Upper lobe of left lung (tissue), 6 donors: ENCODE data around the gene PNPLA1. TPM values are rescaled to one million over a fixed set of nuclear protein-coding genes. Genes with fewer than 3 reads are reported as not detected.

ENCODE experiments used
- ATAC-seq, 2 donors: fragments of 200-7000 bp; cut with Tn5 transposase; one replicate each; pipeline ENCODE4 v1.9.1; 2022; ENCODE audit warnings: mild to moderate bottlenecking in 2 of 2, moderate library complexity in 2 of 2; ENCODE audit not compliant: low FRiP score in 2 of 2
- DNase-seq, 2 donors: peaks; one replicate each; pipeline ENCODE4 v3.0.0-alpha.2; 2019 to 2020
- H3K27ac ChIP-seq, 4 donors: fragments of 200-600 bp; sonication (generic); one replicate each; pipeline ENCODE4 v1.5.1; 2016 to 2019
- H3K27me3 ChIP-seq, 4 donors: fragments of 200-600 bp; sonication (generic); one replicate each; pipeline ENCODE4 v1.5.1; 2017 to 2019
- H3K36me3 ChIP-seq, 4 donors: fragments of 200-600 bp; sonication (generic); one replicate each; pipeline ENCODE4 v1.5.1; 2016 to 2019
- H3K4me1 ChIP-seq, 4 donors: fragments of 200-600 bp; sonication (generic); one replicate each; pipeline ENCODE4 v1.5.1; 2018 to 2019
- H3K4me3 ChIP-seq, 4 donors: fragments of 200-600 bp; sonication (generic); one replicate each; pipeline ENCODE4 v1.5.1; 2017 to 2019; ENCODE audit warnings: mild to moderate bottlenecking in 2 of 4, moderate library complexity in 1 of 4
- H3K9me3 ChIP-seq, 4 donors: fragments of 200-600 bp; sonication (generic); one replicate each; pipeline ENCODE4 v1.5.1; 2018 to 2019
- EP300 ChIP-seq, 4 donors: sonication (generic); formaldehyde crosslinking; IDR thresholded peaks; one replicate each; pipeline ENCODE4 v1.5.1; 2017; ENCODE audit warnings: antibody characterized with exemption in 4 of 4, control low read depth in 2 of 4
- POLR2A ChIP-seq, 4 donors: fragments of 450-650 bp; IDR thresholded peaks; one replicate each; pipeline ENCODE4 v1.5.1; 2016 to 2017; ENCODE audit warnings: antibody characterized with exemption in 4 of 4, mild to moderate bottlenecking in 2 of 4
- POLR2AphosphoS5 ChIP-seq, 2 donors: sonication (generic); formaldehyde crosslinking; IDR thresholded peaks; one replicate each; pipeline ENCODE4 v1.5.1; 2017; ENCODE audit warnings: antibody characterized with exemption in 2 of 2
- WGBS, 2 donors: methylation state at CpG; one replicate each; pipeline ENCODE4 v1.1.5; 2017 to 2018; 5-methylcytosine and 5-hydroxymethylcytosine counted together
- total RNA-seq, 6 donors: library from RNA; depleted of rRNA in 4 of 6; stranded (reverse); fragments of >200 nt in 4 of 6; gene quantifications; one replicate each; pipeline versions ENCODE4 v1.1.0 to v1.2.1, GENCODE V29; 2016 to 2021
- TF ChIP-seq, protein P1 (sequence below), 6 experiments: fragments of 450-650 bp in 4 of 6; fragments of 200-600 bp in 2 of 6; sonication (generic) in 2 of 6; IDR thresholded peaks; one replicate each; pipeline ENCODE4 v1.5.1; 2016 to 2019; ENCODE audit warnings: antibody characterized with exemption in 6 of 6
- donor health status: DM: no; HTN: no; CAD: no; lungs with moderate emphysema.
- donor health status: DM: no; HTN: yes; CAD: no; lungs with severe emphysema.

PNPLA1 gene
- total RNA-seq, 6 donors from 2014 or later: 0.14 to 0.61 (median 0.30) TPM; not detected in 3

- ATAC-seq (no peak), DNase-seq (no peak)
- Histone ChIP-seq H3K36me3 (no peaks in the 10 kb centered on the region), H3K9me3 (no peaks in the 10 kb centered on the region), H3K4me1 (no peaks in the 10 kb centered on the region), H3K27ac (no peak overlapping the region), H3K4me3 (no peak overlapping the region), H3K27me3 (peaks cover 0 to 6% (median 3%) of the 10 kb centered on the region in 4 donors)
- WGBS, 2 donors: 53 to 59% methylated on average over 3 of the region's 3 CpGs
- TF ChIP-seq, protein P1, sequence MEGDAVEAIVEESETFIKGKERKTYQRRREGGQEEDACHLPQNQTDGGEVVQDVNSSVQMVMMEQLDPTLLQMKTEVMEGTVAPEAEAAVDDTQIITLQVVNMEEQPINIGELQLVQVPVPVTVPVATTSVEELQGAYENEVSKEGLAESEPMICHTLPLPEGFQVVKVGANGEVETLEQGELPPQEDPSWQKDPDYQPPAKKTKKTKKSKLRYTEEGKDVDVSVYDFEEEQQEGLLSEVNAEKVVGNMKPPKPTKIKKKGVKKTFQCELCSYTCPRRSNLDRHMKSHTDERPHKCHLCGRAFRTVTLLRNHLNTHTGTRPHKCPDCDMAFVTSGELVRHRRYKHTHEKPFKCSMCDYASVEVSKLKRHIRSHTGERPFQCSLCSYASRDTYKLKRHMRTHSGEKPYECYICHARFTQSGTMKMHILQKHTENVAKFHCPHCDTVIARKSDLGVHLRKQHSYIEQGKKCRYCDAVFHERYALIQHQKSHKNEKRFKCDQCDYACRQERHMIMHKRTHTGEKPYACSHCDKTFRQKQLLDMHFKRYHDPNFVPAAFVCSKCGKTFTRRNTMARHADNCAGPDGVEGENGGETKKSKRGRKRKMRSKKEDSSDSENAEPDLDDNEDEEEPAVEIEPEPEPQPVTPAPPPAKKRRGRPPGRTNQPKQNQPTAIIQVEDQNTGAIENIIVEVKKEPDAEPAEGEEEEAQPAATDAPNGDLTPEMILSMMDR (IDR thresholded peaks at IDR 0.05): no peak
- TF ChIP-seq POLR2A (IDR thresholded peaks at IDR 0.05) (no peak), EP300 (IDR thresholded peaks at IDR 0.05) (no peak), POLR2AphosphoS5 (IDR thresholded peaks at IDR 0.05) (no peak)
Measured at GRCh38 chr6:36280467-36280866, 10.6 kb downstream of the PNPLA1 start.

GRCh38 chr6:36280983-36281382 lies 11.1 kb downstream of the PNPLA1 start:
- Histone ChIP-seq H3K27ac (no peak overlapping the region), H3K27me3 (peaks cover 0 to 8% (median 3%) of the 10 kb centered on the region in 4 donors), H3K36me3 (no peaks in the 10 kb centered on the region), H3K4me3 (no peak overlapping the region), H3K9me3 (no peaks in the 10 kb centered on the region), H3K4me1 (no peaks in the 10 kb centered on the region)
- 80 to 87% methylated on average over 4 of the region's 4 CpGs for WGBS, 2 donors
- no peak for ATAC-seq
- DNase-seq: no peak
- TF ChIP-seq EP300 (IDR thresholded peaks at IDR 0.05): no peak
- no peak for TF ChIP-seq POLR2AphosphoS5 (IDR thresholded peaks at IDR 0.05)
- no peak for TF ChIP-seq POLR2A (IDR thresholded peaks at IDR 0.05)
- TF ChIP-seq, protein P1 (IDR thresholded peaks at IDR 0.05): no peak

DNA sequence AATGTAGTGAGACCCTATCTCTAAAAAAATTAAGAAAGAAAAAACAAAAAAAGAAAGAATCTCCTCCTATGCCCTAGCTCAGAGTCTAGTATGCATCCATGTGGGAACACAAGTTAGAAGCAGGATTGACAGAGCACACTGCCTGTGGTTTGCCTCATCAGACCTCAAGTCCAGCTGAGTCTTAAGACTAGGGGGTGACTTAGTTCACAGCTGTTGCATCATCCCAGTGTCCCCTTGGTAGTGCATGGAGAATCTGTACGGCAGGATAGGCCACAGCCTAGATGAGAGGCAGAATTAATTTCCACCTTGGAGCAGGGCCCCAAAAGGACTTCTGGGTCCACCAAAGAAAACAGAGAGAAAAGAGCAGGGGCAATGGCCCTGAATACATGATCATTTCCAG lies 13.7 kb downstream of the PNPLA1 start:
- ATAC-seq (no peak), DNase-seq (no peak)
- no peaks in the 10 kb centered on the region for H3K9me3 ChIP-seq
- H3K36me3 ChIP-seq: no peaks in the 10 kb centered on the region
- whole genome bisulfite sequencing, 2 donors: 71 to 75% methylated on average over 1 of the region's 1 CpG
- no peak overlapping the region for H3K4me3 ChIP-seq
- TF ChIP-seq, protein P1 (IDR thresholded peaks at IDR 0.05): no peak
- TF ChIP-seq EP300 (IDR thresholded peaks at IDR 0.05) (no peak), POLR2A (IDR thresholded peaks at IDR 0.05) (no peak), POLR2AphosphoS5 (IDR thresholded peaks at IDR 0.05) (no peak)
- no peak overlapping the region for H3K27ac ChIP-seq
- H3K27me3 ChIP-seq: peaks cover 0 to 10% (median 3%) of the 10 kb centered on the region in 4 donors
- no peaks in the 10 kb centered on the region for H3K4me1 ChIP-seq

DNA sequence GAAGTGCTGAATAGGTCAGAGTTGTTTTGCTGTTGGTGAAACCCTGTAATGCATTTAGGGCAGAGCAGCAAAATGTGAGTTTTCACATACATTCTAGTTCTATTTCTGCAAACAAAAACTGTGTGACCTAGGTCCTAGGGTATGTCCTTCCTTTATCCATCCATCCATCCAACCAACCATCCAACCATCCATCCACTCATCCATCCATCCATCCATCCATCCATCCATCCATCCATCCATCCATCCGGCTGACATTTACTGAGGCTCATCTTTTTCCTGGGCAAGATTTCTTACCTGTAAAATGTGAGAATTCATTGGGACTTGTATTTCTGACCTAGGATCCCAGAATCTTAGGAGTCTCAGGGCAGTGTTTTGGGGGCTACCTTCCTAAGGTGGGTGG lies 14.5 kb downstream of the PNPLA1 start:
- Histone ChIP-seq H3K4me1 (no peaks in the 10 kb centered on the region), H3K27ac (no peak overlapping the region), H3K36me3 (no peaks in the 10 kb centered on the region), H3K4me3 (no peak overlapping the region), H3K27me3 (peaks cover 0 to 10% (median 3%) of the 10 kb centered on the region in 4 donors), H3K9me3 (no peaks in the 10 kb centered on the region)
- DNase-seq: no peak
- no peak for TF ChIP-seq POLR2AphosphoS5 (IDR thresholded peaks at IDR 0.05)
- no peak for TF ChIP-seq EP300 (IDR thresholded peaks at IDR 0.05)
- TF ChIP-seq, protein P1 (IDR thresholded peaks at IDR 0.05): no peak
- TF ChIP-seq POLR2A (IDR thresholded peaks at IDR 0.05): no peak
- WGBS, 2 donors: 88 to 100% methylated on average over 1 of the region's 1 CpG
- no peak for ATAC-seq

GRCh38 chr6:36285187-36285671 lies 15.4 kb downstream of the PNPLA1 start:
- Histone ChIP-seq H3K9me3 (no peaks in the 10 kb centered on the region), H3K36me3 (no peaks in the 10 kb centered on the region), H3K27ac (no peak overlapping the region), H3K27me3 (peaks cover 0 to 10% (median 3%) of the 10 kb centered on the region in 4 donors), H3K4me3 (no peak overlapping the region), H3K4me1 (peaks cover 0 to under 1% (median 0%) of the 10 kb centered on the region in 4 donors)
- DNase-seq (peak in 1 of 2 donors; percentile 75), ATAC-seq (no peak)
- TF ChIP-seq, protein P1 (IDR thresholded peaks at IDR 0.05): no peak
- TF ChIP-seq EP300 (IDR thresholded peaks at IDR 0.05): no peak
- TF ChIP-seq POLR2AphosphoS5 (IDR thresholded peaks at IDR 0.05): no peak
- TF ChIP-seq POLR2A (IDR thresholded peaks at IDR 0.05): no peak
- 19 to 45% methylated on average over 5 to 24 of the region's 26 CpGs for WGBS, 2 donors
